Measurements from ENCODE around the gene PPP1R14B. TPM values are rescaled to one million over a fixed set of nuclear protein-coding genes. Genes with fewer than 3 reads are reported as not detected.

Gene PPP1R14B
- total RNA-seq, 4 donors from 2014 or later: 144 to 444 (median 237) TPM

GRCh38 chr11:64206457-64207255 is 40.1 kb downstream of the PPP1R14B start, which contains the start of gene FERMT3:
TSS of gene FERMT3 (plus strand) at chr11:64206721. CDS start at chr11:64207365, 644 bp downstream.
- no peak for ATAC-seq
- Histone ChIP-seq H3K9me3 (no peaks in the 10 kb centered on the region), H3K4me1 (peaks cover 17 to 22% of the 10 kb centered on the region in 2 donors), H3K36me3 (peaks cover 3 to 45% of the 10 kb centered on the region in 2 donors), H3K27ac (peak within 1 kb of the TSS; percentile 70 to 78 (median 78)), H3K27me3 (no peaks in the 10 kb centered on the region), H3K4me3 (peak within 1 kb of the TSS; percentile 37 to 47 (median 44))
- peak in 1 of 2 donors; percentile 51 for DNase-seq
- in situ Hi-C loops (cut with MboI; ENCODE audit: low sequenced_read_pairs in 4 of 4) (loop anchor here in 1 of 4 donors (5.0 kb wide), 1 partner anchor 96 kb away; the partner anchor contains the start of gene CATSPERZ), intact Hi-C loops (cut with DNase I; ENCODE audit: low total_unique reads) (no loop called here)
- TF ChIP-seq POLR2A (IDR thresholded peaks at IDR 0.05): peak in 1 of 2 donors; percentile 29
- TF ChIP-seq CTCF (IDR thresholded peaks at IDR 0.05 in 4 of 5, conservative IDR thresholded peaks at IDR 0.05 in 1 of 5): no peak

- intact Hi-C loops (cut with DNase I; ENCODE audit: low total_unique reads) (loop anchor here (1.0 kb wide), 4 partner anchors 47 to 100 kb away; partner anchors contain the start of gene PLCB3), in situ Hi-C loops (cut with MboI; ENCODE audit: low sequenced_read_pairs in 4 of 4) (loop anchor here in 2 of 4 donors (5.0 kb wide), 1 partner anchor 93 kb away; no protein-coding TSS in a partner anchor)
- no peaks in the 10 kb centered on the region for H3K9me3 ChIP-seq
- peak overlapping the region; percentile 24 to 78 (median 26) for H3K27ac ChIP-seq
- H3K4me1 ChIP-seq: peaks cover 17 to 22% of the 10 kb centered on the region in 2 donors
- no peaks in the 10 kb centered on the region for H3K27me3 ChIP-seq
- ATAC-seq (peak; percentile 92 to 96), DNase-seq (peak; percentile 76 to 88)
- H3K4me3 ChIP-seq: no peak overlapping the region
- TF ChIP-seq CTCF (IDR thresholded peaks at IDR 0.05 in 4 of 5, conservative IDR thresholded peaks at IDR 0.05 in 1 of 5) (peak; percentile 55 to 80 (median 69)), POLR2A (IDR thresholded peaks at IDR 0.05) (no peak)
- H3K36me3 ChIP-seq: peaks cover 3 to 63% of the 10 kb centered on the region in 2 donors
These were observed 42.2 kb downstream of the PPP1R14B start for GRCh38 chr11:64204464-64204989.

- in situ Hi-C loops (cut with MboI; ENCODE audit: low sequenced_read_pairs in 4 of 4): loop anchor here in 2 of 4 donors (5.0 kb wide), 1 partner anchor 93 kb away; no protein-coding TSS in a partner anchor
- H3K36me3 ChIP-seq: peaks cover 3 to 66% of the 10 kb centered on the region in 2 donors
These were observed 42.7 kb downstream of the PPP1R14B start for GRCh38 chr11:64204080-64204440.

More at GRCh38 chr11:64204080-64204440, 42.7 kb downstream of the PPP1R14B start:
- DNase-seq (no peak), ATAC-seq (no peak)
- H3K4me3 ChIP-seq: no peak overlapping the region
- no peaks in the 10 kb centered on the region for H3K27me3 ChIP-seq
- no peak for TF ChIP-seq CTCF (IDR thresholded peaks at IDR 0.05 in 4 of 5, conservative IDR thresholded peaks at IDR 0.05 in 1 of 5)
- TF ChIP-seq POLR2A (IDR thresholded peaks at IDR 0.05): no peak
- H3K4me1 ChIP-seq: peaks cover 17 to 22% of the 10 kb centered on the region in 2 donors
- H3K27ac ChIP-seq: peak overlapping the region in 2 of 4 donors; percentile 27 to 78
- no peaks in the 10 kb centered on the region for H3K9me3 ChIP-seq
- intact Hi-C loops (cut with DNase I; ENCODE audit: low total_unique reads): loop anchor here (1.0 kb wide), 4 partner anchors 47 to 100 kb away; partner anchors contain the start of gene PLCB3

Measured in gastrocnemius medialis (tissue), 4 donors.